HepG2 (cell line): Measurements from ENCODE around the gene NF2. TPM values are rescaled to one million over a fixed set of nuclear protein-coding genes. Genes with fewer than 3 reads are reported as not detected.

Source experiments
- ATAC-seq: fragments of 200-7000 bp; cut with Tn5 transposase; 3 replicates; pipeline ENCODE4 v1.9.1; 2020; ENCODE audit warnings: mild to moderate bottlenecking, moderate library complexity
- BruUV-seq: library from RNA; stranded (reverse); fragments of 400-500 nt; replicated peaks from 2 replicates; lab custom pipeline; 2021; lab: Mats Ljungman, UMichigan
- CTCF ChIA-PET: fragments of 300-600 bp; formaldehyde crosslinking; extraction: SDS; loops from one replicate; lab custom pipeline; 2021; ENCODE audit warnings: low total read pairs, inconsistent platforms, low intra/inter-chr PET ratio; lab: Yijun Ruan, JAX
- POLR2A ChIA-PET: fragments of 350-600 bp; sonication (Branson Sonifier 250); formaldehyde crosslinking; loops from one replicate; lab custom pipeline; 2020; ENCODE audit warnings: antibody characterized with exemption, inconsistent platforms; lab: Yijun Ruan, JAX
- DNase-seq: peaks from one replicate; pipeline ENCODE4 v3.0.0-alpha.2; 2015; ENCODE audit warnings: low spot score
- FAIRE-seq: peaks from 3 replicates; lab custom pipeline; 2011; peaks lifted over from hg19 to GRCh38; lab: Jason Lieb, UNC
- H2AFZ ChIP-seq: one replicate; pipeline ENCODE4 v1.6.1; 2011; ENCODE audit warnings: low read length, inconsistent platforms
- H3K27ac ChIP-seq: fragments of 300-600 bp; 3 replicates; pipeline ENCODE4 v1.8.0; 2011; ENCODE audit warnings: mixed run types, mild to moderate bottlenecking, mixed read lengths, low read length, inconsistent platforms; ENCODE audit not compliant: insufficient read depth; ENCODE audit errors: extremely low read length
- H3K27me3 ChIP-seq, 2 experiments: fragments of 200-600 bp in 1 of 2; 2 replicates in 1 of 2; 3 replicates in 1 of 2; pipeline versions ENCODE4 v1.6.0 to v1.8.0; 2011; ENCODE audit warnings: low read length in 2 of 2, mild to moderate bottlenecking in 2 of 2, moderate library complexity in 2 of 2, inconsistent platforms in 1 of 2; ENCODE audit not compliant: insufficient read depth in 2 of 2, control insufficient read depth in 1 of 2
- H3K36me3 ChIP-seq, 2 experiments: fragments of 200-600 bp in 1 of 2; replicated peaks in 1 of 2; 2 replicates in 1 of 2; 3 replicates in 1 of 2; pipeline versions ENCODE4 v1.5.1 to v1.8.0; 2011; ENCODE audit warnings: low read length in 2 of 2, inconsistent platforms in 1 of 2; ENCODE audit not compliant: insufficient read depth in 2 of 2, control insufficient read depth in 1 of 2
- H3K4me1 ChIP-seq: 2 replicates; pipeline ENCODE4 v1.5.1; 2012; ENCODE audit warnings: low read length, inconsistent platforms; ENCODE audit not compliant: insufficient read depth
- H3K4me2 ChIP-seq: 2 replicates; pipeline ENCODE4 v1.6.0; 2011; ENCODE audit warnings: low read depth, low read length, inconsistent platforms
- H3K4me3 ChIP-seq, 3 experiments: fragments of 200-600 bp in 1 of 3; sonication (generic), shearing (Covaris generic) in 1 of 3; replicated peaks in 1 of 3; 2 replicates each; pipeline ENCODE4 v1.5.1; 2011 to 2016; ENCODE audit warnings: low read length in 3 of 3, inconsistent platforms in 2 of 3, low read depth in 2 of 3, mild to moderate bottlenecking in 2 of 3, control low read depth in 1 of 3, mixed read lengths in 1 of 3; ENCODE audit not compliant: insufficient read depth in 1 of 3
- H3K79me2 ChIP-seq: one replicate; pipeline ENCODE4 v1.6.1; 2011; ENCODE audit warnings: low read length, inconsistent platforms; ENCODE audit not compliant: insufficient read depth
- H3K9ac ChIP-seq: 2 replicates; pipeline ENCODE4 v1.6.0; 2011; ENCODE audit warnings: mild to moderate bottlenecking, low read depth, low read length, inconsistent platforms; ENCODE audit not compliant: insufficient read depth
- H3K9me3 ChIP-seq: 2 replicates; pipeline ENCODE4 v1.5.1; 2012; ENCODE audit warnings: mild to moderate bottlenecking, low read length
- H4K20me1 ChIP-seq: 2 replicates; pipeline ENCODE4 v1.6.0; 2011; ENCODE audit warnings: inconsistent platforms, mild to moderate bottlenecking, low read length, moderate library complexity; ENCODE audit not compliant: insufficient read depth
- MBD4 ChIP-seq: IDR thresholded peaks from 2 replicates; pipeline ENCODE4 v1.6.1; 2012; ENCODE audit warnings: low read length, inconsistent platforms, borderline replicate concordance
- ZFP90 ChIP-seq: sonication (generic); formaldehyde crosslinking; IDR thresholded peaks from 2 replicates; pipeline ENCODE4 v1.8.0; 2022; ENCODE audit warnings: missing genetic modification reagents, mild to moderate bottlenecking, inconsistent platforms, borderline replicate concordance
- WGBS: methylation state at CpG from one replicate; pipeline ENCODE4 v1.1.6; 2017; ENCODE audit warnings: low lambda C conversion rate; 5-methylcytosine and 5-hydroxymethylcytosine counted together
- in situ Hi-C: cut with HindIII; loops from 2 replicates; pipeline ENCODE4 v1.10.0; 2017; ENCODE audit warnings: low pct_unique_long_range_greater_than_20kb; ENCODE audit not compliant: extremely low pct_ligation_motif_present
- intact Hi-C: fragments of 100-400 bp; cut with micrococcal nuclease; formaldehyde crosslinking; loops from one replicate; pipeline ENCODE4 v1.10.0; 2022; ENCODE audit not compliant: unreplicated experiment
- polyA plus RNA-seq, 8 experiments: library from polyadenylated mRNA; depleted of rRNA in 3 of 8; stranded (reverse) in 7 of 8; unstranded in 1 of 8; fragments of >200 nt; fragmentation: Illumina TruSeq in 4 of 8; extraction: Trizol in 4 of 8; gene quantifications; 2 replicates each; pipeline versions ENCODE4 v1.2.1 to v1.2.3, GENCODE V29; 2011 to 2016; ENCODE audit warnings: low read depth in 4 of 8, missing spikeins in 1 of 8, mixed read lengths in 1 of 8; ENCODE audit not compliant: insufficient read depth in 1 of 8
- total RNA-seq, 5 experiments: library from RNA; depleted of rRNA; stranded (reverse); fragments of >200 nt; fragmentation: Illumina TruSeq; extraction: Trizol; gene quantifications; 2 replicates each; pipeline ENCODE4 v1.2.3, GENCODE V29; 2016; ENCODE audit warnings: low read depth in 1 of 5
- TF ChIP-seq, protein P1 (sequence below): sonication (generic); formaldehyde crosslinking; IDR thresholded peaks from 2 replicates; pipeline ENCODE4 v1.5.0; 2020; ENCODE audit warnings: missing genetic modification reagents
- TF ChIP-seq, protein P2 (sequence below): sonication (generic); formaldehyde crosslinking; IDR thresholded peaks from 2 replicates; pipeline ENCODE4 v1.4.0; 2020; ENCODE audit warnings: missing genetic modification reagents

NF2 gene
- total and polyA plus RNA-seq, 2 of the 13 experiments (the other 11 are each of a cell fraction or from before 2014, with no cell fraction given), result 9.3 to 33.3 TPM

DNA sequence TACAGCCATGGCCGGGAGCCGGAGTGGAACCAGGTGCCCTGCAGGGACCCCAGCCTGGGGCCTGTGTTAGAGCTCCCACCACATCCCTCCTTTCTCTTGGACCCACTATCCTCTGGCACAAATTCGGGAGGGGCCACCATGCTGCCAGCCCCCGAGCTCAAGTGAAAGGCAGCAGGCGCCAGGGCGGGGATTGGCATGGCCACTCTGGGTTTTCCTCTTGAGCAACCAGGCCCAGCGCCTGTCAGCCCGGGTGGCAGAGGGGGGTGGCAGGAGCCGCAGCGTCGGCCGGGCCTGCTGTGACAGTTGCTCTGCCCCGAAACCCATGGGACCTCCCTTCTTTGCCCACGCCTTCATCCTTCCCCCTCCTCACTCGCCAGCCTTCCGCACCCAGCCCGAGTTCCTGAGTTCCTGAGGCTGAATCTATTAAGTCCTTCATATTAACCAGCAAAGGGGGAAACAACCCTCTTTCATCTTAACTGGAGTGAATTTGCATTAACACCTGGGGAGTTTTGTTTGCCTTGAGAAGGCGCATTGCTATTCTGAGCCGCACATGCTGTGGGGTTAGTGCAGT lies 99.6 kb downstream of the NF2 start:
- POLR2A ChIA-PET, result no interaction called here
- TF ChIP-seq MBD4, result no peak
- TF ChIP-seq, protein P1, sequence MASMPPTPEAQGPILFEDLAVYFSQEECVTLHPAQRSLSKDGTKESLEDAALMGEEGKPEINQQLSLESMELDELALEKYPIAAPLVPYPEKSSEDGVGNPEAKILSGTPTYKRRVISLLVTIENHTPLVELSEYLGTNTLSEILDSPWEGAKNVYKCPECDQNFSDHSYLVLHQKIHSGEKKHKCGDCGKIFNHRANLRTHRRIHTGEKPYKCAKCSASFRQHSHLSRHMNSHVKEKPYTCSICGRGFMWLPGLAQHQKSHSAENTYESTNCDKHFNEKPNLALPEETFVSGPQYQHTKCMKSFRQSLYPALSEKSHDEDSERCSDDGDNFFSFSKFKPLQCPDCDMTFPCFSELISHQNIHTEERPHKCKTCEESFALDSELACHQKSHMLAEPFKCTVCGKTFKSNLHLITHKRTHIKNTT (CRISPR knock-in tag), result no peak
- 53% methylated on average over 11 of the region's 19 CpGs for WGBS
- Histone ChIP-seq H3K27ac (no peak overlapping the region), H3K79me2 (no peaks in the 10 kb centered on the region), H3K4me3 (no peak overlapping the region), H3K9me3 (no peaks in the 10 kb centered on the region), H2AFZ (no peak overlapping the region), H3K36me3 (no peaks in the 10 kb centered on the region), H3K4me2 (no peak overlapping the region), H4K20me1 (no peaks in the 10 kb centered on the region), H3K9ac (no peak overlapping the region), H3K4me1 (peaks cover 43% of the 10 kb centered on the region), H3K27me3 (peaks cover 5 to 35% of the 10 kb centered on the region in 2 experiments)
- intact Hi-C loops (loop anchor here (5.0 kb wide), 1 partner anchor 384 kb away; no protein-coding TSS in a partner anchor), in situ Hi-C loops (loop anchor here (5.0 to 10.0 kb wide), 2 partner anchors 304 to 382 kb away; partner anchors contain the start of gene HORMAD2)
- ATAC-seq (no peak), DNase-seq (no peak), FAIRE-seq (no peak)
- CTCF ChIA-PET, result no interaction called here
- no TSS peak for BruUV-seq

DNA sequence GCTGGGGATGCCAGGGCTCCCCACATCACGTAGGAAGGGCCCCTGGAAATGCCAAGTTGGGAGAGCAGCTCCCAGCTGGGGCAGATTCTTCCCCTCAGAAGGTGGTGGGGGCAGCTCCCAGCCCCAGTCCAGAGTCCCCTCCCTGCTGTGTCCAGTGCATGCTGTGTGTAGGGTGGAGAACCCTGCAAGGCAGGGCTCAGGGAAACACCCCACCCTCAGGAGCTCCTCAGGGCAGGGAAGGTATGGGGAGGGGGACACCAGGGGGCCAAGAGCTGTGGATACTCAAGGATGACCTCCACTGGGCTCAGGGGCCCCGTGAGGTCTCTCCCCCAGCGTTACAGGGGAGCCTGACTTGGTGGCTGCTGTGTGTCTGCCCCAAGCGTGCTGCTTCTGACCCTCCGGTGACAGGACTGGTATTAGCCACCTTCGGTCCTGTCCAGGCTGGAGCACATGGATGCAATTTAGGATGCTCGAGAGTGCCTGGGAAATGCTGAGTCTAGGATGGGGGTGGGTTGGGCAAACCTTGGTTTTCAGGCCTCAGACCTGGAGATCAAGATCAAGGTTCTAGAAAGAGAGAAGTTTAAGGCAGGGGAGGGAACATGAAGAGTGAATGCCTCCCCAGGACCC lies 100.2 kb downstream of the NF2 start:
- peak overlapping the region; percentile 18; the same call in 1 of the 2 replicates for H3K4me2 ChIP-seq

More for the DNA sequence above, 100.2 kb downstream of the NF2 start:
- Histone ChIP-seq H3K27ac (no peak overlapping the region), H3K9ac (no peak overlapping the region), H3K9me3 (no peaks in the 10 kb centered on the region), H3K79me2 (no peaks in the 10 kb centered on the region), H4K20me1 (no peaks in the 10 kb centered on the region), H2AFZ (no peak overlapping the region), H3K4me3 (no peak overlapping the region; a peak in 1 of 6 replicates), H3K4me1 (peaks cover 43% of the 10 kb centered on the region), H3K27me3 (peaks cover 5 to 37% of the 10 kb centered on the region in 2 experiments), H3K36me3 (no peaks in the 10 kb centered on the region)
- DNase-seq (no peak), FAIRE-seq (no peak), ATAC-seq (0 out of 3 replicates have a peak, but pooled peaks have one; percentile 6)
- in situ Hi-C loops, result loop anchor here (5.0 to 10.0 kb wide), 2 partner anchors 304 to 381 kb away; partner anchors contain the start of gene HORMAD2
- intact Hi-C loops, result loop anchor here (5.0 kb wide), 1 partner anchor 384 kb away; no protein-coding TSS in a partner anchor
- no TSS peak for BruUV-seq
- TF ChIP-seq, protein P2, sequence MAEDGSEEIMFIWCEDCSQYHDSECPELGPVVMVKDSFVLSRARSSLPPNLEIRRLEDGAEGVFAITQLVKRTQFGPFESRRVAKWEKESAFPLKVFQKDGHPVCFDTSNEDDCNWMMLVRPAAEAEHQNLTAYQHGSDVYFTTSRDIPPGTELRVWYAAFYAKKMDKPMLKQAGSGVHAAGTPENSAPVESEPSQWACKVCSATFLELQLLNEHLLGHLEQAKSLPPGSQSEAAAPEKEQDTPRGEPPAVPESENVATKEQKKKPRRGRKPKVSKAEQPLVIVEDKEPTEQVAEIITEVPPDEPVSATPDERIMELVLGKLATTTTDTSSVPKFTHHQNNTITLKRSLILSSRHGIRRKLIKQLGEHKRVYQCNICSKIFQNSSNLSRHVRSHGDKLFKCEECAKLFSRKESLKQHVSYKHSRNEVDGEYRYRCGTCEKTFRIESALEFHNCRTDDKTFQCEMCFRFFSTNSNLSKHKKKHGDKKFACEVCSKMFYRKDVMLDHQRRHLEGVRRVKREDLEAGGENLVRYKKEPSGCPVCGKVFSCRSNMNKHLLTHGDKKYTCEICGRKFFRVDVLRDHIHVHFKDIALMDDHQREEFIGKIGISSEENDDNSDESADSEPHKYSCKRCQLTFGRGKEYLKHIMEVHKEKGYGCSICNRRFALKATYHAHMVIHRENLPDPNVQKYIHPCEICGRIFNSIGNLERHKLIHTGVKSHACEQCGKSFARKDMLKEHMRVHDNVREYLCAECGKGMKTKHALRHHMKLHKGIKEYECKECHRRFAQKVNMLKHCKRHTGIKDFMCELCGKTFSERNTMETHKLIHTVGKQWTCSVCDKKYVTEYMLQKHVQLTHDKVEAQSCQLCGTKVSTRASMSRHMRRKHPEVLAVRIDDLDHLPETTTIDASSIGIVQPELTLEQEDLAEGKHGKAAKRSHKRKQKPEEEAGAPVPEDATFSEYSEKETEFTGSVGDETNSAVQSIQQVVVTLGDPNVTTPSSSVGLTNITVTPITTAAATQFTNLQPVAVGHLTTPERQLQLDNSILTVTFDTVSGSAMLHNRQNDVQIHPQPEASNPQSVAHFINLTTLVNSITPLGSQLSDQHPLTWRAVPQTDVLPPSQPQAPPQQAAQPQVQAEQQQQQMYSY, result no peak
- no peak for TF ChIP-seq ZFP90 (CRISPR knock-in tag)
- 0% methylated on average over 4 of the region's 7 CpGs for WGBS
- ChIA-PET POLR2A (no interaction called here), CTCF (no interaction called here)
